ENCODE measurements around the gene GALNTL6.
A peak's percentile ranks its signal among the peaks of the same experiment; 100 is the strongest.
"Not testable (repeated sequence)": the region's sequence is repeated elsewhere in the genome, so short reads cannot be mapped to it uniquely, and the experiment has no call there.

The GALNTL6 gene

GRCh38 chr4:172957216-172957615 lies 1144.0 kb downstream of the GALNTL6 start:
- no peak for DNase-seq (ENCODE audit: extremely low read depth, low read depth)
- no peak for TF ChIP-seq CTCF (IDR thresholded peaks at IDR 0.05; ENCODE audit: low read depth, low read length)

- no peak for TF ChIP-seq CTCF (IDR thresholded peaks at IDR 0.05; ENCODE audit: low read depth, low read length)
- DNase-seq (ENCODE audit: extremely low read depth, low read depth), result peak; percentile 45
Measured at GRCh38 chr4:172962564-172963353, 1149.6 kb downstream of the GALNTL6 start.

GRCh38 chr4:172963498-172964294 lies 1150.5 kb downstream of the GALNTL6 start:
- DNase-seq (ENCODE audit: extremely low read depth, low read depth), result no peak
- TF ChIP-seq CTCF (IDR thresholded peaks at IDR 0.05; ENCODE audit: low read depth, low read length), result no peak

GRCh38 chr4:172970189-172970588 lies 1157.0 kb downstream of the GALNTL6 start:
- not testable (repeated sequence) for DNase-seq (ENCODE audit: extremely low read depth, low read depth)

- DNase-seq (ENCODE audit: extremely low read depth, low read depth), result no peak
- no peak for TF ChIP-seq CTCF (IDR thresholded peaks at IDR 0.05; ENCODE audit: low read depth, low read length)
Measured at GRCh38 chr4:172974586-172974985, 1161.4 kb downstream of the GALNTL6 start.

- TF ChIP-seq CTCF (IDR thresholded peaks at IDR 0.05; ENCODE audit: low read depth, low read length), result no peak
- DNase-seq (ENCODE audit: extremely low read depth, low read depth), result no peak
Measured at GRCh38 chr4:172975651-172976229, 1162.5 kb downstream of the GALNTL6 start.

GRCh38 chr4:172977491-172978041 lies 1164.4 kb downstream of the GALNTL6 start:
- not testable (repeated sequence) for DNase-seq (ENCODE audit: extremely low read depth, low read depth)

- DNase-seq (ENCODE audit: extremely low read depth, low read depth), result no peak
- TF ChIP-seq CTCF (IDR thresholded peaks at IDR 0.05; ENCODE audit: low read depth, low read length), result no peak
Measured at GRCh38 chr4:172978848-172979247, 1165.6 kb downstream of the GALNTL6 start.

All from AG09319 (cell line).